HT-29 (cell line): ENCODE results near the gene CLDN9. TPM values are rescaled to one million over a fixed set of nuclear protein-coding genes. Genes with fewer than 3 reads are reported as not detected.
A peak's percentile ranks its signal among the peaks of the same experiment; 100 is the strongest.

Experiments used
- DNase-seq: peaks from one replicate; pipeline ENCODE4 v3.0.0-alpha.2; 2015; ENCODE audit warnings: low spot score
- total RNA-seq: library from RNA; depleted of rRNA; stranded (reverse); fragments of >200 nt; shearing (Covaris generic); gene quantifications from 2 replicates; pipeline ENCODE4 v1.2.3, GENCODE V29; 2014

The CLDN9 gene
- total RNA-seq, 1 experiment from 2014 or later, result 4.7 TPM

DNA sequence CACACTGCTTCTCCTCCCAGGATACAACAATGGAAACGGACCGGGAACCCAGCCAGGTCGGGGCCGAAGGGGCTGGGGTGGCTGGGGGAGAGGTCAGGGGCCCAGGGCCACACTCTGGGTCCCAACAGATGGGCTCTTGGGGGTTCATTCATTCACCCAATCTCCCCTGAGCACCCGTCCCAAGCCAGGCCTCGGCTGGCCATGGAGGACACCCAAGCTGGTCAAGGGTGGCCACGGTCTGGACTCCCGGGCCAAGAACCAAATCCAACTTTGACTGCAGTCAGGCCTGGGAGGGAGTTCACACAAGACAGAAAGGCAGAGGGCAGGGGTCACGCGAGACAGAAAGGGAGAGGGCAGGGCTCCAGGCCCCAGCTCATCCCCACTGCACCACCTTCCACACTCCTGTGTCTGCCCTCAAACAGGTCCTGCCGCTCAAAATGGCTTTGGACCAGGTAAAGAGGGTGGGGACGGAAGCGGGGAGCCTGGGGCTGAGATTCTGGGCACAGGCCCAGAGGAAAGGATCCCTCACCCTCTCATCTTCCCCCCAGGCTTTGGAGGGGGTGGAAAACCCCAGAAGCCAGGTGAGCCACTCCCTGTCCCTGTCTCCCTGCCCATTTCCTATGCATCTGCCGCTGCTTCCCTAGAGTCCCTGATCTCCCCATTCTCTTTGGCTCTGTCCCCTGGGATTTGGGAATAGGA, 20.2 kb upstream of the CLDN9 start:
- peak; percentile 63 for DNase-seq

DNA sequence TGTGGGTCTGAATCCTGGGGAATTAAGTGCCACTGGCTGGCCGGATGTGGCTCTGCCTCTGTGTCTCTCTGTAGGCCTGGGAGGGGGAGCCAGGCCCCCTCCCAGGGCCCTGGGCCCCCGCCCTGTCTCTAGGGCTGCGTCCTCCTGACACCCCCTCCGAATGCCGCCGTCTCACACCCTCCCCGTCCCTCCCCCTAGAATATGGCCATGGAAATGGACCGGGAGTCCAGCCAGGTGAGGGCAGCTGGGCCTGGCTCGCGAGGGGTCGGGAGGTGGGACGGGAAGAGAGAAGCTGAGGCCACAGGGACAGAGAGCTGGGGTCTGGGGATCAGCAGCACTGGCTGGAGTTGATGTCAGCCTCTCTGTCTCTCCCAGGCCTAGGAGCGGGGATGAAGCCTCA, 16.4 kb upstream of the CLDN9 start:
- DNase-seq, result no peak

DNA sequence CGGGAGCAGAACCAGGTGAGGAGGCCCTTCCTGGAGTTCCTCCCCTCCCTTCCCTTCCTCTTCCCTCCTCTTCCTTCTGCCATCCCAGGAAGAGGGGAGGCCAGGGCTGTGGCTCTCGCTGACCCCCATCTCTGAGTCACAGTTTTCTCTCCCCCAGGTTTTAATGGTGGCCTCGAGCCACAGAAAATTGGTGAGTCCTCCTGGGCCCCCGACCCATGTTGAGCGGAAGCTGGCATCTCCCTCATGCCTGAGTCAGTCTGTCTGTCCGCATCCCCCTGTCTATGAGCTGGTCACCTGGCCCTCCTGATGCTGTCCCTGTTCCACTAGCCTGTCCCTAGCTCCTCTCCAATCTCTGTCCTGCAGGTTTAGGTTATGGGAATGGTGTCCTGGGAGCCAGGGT, 12.8 kb upstream of the CLDN9 start:
- no peak for DNase-seq

DNA sequence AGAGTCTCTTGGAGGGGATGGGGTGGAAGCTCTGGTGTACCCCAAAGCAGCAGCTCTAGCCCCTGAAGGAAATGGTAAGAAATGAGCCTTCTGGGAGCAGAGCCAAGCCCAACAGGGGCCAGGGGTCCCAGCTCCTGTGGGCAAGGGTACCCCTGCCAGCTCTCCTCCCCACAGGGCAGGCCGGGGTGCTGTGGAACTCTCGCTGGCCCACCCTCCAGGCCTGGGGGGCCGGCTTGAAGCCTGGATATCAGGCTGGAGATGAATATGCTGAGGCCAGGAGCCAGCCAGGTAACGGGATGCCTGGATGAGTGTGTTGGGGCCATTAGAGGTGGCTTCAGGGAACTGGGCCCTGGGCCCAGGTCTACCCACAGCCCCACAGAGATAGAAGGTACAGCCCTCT, 12.2 kb upstream of the CLDN9 start:
- no peak for DNase-seq

DNA sequence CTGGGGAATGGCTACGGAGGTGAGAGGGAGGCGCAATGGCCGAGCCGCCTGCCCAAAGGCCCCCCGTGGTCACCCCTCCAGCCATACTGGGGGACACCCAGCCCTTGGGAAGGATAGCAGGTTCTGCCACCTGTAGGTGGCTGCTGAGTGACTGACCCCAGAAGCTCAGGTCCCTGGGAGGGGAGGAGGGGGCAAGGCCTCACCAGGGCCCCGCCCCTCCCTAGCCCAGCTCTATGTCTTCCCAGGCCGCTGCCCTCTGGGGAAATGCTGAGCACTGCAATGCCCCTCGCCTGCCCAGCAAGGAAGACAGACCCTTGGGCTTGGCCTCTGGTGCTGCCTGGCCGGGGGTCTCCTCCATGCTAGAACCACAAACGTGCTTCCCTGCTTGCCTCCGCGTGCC, 11.4 kb upstream of the CLDN9 start:
- DNase-seq, result no peak

DNA sequence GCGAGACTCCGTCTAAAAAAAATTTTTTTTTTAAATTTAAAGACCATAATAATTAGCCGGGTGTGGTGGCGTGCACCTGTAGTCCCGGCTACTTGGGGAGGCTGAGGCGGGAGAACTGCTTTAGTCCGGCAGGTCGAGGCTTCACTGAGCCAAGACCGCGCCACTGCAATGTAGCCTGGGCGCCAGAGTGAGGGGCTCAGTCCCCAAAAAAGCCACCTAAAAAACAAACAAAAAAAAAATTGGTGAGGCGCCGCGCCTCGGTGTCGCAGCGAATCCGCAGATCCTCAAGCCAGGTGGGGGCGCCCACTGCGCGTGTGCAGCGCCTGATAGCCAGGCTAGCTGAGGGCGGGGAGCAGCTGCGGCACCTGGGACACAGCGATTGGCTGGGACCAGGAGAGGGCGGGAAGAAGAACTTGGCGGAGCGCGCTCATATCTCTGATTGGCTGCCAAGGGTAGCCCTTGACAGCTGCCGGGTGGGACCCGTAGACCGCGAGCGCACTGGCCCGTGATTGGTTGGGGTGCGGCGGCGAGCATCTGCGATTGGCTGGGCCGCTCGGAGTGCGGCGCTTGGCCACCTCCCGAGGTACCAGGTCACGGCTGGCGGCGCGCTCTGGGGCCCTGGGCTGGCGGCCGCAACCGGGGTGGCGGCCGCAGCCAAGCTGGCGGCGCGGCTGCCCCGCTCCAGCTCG, 9.0 kb upstream of the CLDN9 start:
- peak; percentile 99 for DNase-seq

DNA sequence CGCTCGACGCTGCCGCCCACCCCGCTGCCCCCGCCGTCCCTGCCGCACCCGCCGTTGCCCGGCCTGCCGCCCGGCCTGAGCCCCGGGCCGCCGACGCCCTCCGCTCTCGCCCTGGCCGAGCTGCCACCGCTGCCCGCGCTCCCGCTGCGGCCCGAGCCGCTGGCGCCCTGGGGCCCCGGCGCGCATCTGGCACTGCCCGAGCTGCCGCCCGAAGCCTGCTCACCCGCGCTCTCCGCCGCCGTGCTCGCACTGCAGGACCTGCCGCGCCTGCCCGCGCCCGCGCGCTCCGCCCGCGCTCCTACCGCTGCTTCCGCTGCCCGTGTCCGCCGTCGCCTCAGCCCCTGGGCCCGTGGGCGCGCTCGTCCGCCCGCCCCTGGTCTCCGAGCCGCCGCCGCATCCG, 8.4 kb upstream of the CLDN9 start:
- DNase-seq, result peak; percentile 56

DNA sequence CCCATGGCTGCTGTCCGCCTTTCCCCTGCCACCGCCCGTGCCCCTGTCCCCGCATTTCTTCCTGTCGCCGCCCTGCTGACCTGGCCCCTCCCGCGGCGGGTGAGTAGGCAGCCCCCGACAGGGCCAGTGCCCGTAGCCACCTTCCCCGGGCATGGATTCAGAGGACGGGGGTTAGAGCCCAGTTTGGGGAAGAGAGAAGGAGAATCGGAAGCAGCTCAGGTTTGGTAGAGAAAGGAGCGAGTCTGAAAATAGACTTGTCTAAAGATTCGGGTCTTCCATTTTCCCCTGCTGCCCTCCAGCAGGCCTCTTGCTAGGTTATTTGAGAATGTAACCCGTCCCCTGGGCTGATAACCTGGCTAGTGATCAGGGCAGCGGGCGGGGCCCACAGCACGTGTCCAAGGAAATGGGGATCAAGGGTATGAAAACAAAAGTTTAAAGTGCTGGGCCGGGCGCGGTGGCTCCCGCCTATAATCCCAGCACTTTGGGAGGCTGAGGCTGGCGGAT, 7.9 kb upstream of the CLDN9 start:
- DNase-seq, result peak; percentile 65

DNA sequence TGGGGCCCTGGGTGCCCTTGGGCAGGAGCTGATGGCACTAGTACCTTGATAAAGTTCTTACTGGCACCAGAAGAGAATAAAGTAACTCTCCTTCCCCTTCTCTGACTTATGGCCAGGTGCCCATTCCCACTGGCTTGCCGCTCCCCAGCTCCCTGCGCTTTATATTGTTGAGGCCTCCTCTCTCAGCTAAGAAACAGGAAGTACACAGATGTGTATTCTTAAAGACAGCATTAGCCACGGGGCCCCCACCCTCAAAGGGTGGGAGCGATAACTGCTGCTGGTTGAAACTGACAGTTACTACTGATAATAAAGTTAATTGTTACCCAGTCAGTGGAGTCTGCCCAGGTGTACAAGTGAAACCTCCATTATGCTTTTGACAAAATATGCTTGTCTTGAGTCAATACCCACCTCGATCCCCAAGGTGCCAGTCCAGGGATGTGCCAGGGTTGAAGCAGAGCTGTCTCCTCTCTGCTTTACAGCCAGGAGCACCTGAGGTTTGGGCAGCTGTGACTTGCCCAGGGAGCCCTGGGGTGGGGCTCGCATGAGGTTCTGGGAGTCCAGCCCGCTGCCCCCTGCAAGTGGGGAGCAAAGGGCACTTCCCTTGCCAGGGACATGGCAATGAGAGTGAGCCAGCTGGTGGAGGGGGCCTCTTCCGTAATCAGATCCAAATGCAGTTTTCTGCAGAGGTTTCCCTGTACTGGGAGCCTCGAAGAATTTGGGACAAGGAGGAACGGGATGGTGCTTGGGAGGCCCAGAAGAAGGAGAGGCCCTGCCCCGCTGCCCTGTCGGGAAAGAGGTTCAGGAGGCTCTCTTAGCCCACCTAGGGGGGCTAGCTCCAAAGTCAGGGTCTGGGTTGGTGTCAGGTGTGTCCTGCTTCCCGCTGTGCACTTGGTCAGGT, 5.4 kb upstream of the CLDN9 start:
- DNase-seq, result peak; percentile 71

DNA sequence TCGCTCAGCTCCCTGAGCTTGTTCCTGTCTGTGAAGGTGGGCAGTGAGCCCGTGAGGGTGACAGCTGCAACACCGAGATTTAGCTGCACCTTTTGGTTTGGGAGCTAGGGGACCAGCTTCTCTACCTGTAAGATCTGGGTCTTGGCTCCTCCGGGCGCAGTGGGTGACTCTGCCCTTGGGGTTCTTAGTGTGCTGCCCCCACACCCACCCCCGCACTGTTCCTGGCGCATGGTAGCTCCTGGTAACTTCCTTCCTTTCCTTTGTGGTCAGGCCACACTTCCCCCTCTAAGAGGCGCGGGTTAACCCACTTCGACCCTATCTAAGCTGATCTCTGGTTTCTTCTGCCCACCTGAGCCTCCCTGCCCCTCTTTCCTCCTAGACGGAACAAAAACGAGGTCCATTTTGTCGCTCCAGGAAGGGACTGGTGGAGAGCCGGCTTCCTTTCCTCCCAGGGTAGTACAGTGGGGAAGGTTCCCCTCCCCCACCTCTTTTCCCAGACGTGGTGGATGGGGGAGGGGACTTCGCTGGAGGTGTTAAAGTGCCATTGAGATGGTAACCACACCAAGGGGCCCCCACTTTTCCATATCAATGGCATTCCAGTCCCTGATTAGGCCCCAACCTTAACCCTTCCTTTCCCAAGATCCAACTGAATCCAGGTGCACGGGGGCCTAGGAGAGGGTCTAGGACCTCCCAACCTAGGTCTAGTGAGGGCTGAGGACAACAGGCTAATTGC, 4.6 kb upstream of the CLDN9 start:
- peak; percentile 32 for DNase-seq

DNA sequence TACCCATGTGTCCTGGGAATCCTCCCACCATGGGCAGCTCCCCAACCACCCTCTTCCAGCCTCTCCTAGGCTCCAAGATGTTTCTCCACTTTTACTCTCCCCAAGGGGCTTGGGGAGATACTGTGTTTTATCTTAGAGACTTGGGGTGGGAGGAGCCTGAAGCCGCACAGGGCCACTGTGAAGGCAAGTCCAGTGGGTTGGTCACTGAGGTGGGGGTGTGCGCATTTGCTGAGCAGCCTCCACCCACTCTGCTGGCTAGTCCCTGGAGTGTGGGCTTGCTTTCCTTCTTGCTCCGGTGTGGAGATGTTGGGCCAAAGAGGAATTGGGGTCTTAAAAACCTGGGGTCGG, 4.1 kb upstream of the CLDN9 start:
- no peak for DNase-seq

DNA sequence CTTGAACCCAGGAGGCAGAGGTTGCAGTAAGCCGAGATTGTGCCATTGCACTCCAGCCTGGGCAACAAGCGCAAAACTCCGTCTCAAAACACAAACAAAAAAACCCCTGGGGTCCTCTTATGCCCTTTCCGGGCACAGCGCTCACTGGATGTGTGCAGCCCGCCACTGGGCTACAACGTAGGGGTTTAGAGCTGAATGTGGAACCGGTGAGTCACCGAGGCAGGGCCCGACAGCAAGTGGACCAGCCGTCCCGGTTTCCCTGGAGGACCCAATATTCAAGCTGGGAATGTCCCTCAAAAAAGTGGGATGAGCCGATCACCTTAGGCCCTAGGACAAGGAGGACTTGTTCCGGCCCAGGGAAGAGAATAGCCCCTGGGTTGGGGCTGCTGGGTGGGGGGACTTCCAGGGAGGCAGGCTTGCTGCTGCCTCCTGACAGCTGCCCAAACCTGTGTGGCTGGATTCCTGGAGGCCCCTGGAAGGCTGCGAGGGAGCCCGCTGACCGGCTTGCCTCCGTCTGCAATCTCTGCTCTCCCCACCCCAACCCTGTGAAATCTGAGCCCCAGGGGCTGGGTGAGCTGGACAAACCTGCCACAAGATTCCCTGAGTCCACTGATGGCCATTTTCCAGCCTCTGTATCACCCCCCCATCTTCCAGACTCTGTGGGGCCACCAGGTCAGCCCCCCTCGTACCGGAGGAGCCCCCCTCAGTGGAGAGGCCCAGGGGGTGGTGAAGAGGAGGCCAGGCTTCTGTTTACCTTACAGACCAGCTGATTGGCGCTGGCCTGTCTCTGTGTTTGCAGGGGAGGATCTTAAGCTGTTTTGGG, 2.9 kb upstream of the CLDN9 start:
- DNase-seq, result peak; percentile 92

DNA sequence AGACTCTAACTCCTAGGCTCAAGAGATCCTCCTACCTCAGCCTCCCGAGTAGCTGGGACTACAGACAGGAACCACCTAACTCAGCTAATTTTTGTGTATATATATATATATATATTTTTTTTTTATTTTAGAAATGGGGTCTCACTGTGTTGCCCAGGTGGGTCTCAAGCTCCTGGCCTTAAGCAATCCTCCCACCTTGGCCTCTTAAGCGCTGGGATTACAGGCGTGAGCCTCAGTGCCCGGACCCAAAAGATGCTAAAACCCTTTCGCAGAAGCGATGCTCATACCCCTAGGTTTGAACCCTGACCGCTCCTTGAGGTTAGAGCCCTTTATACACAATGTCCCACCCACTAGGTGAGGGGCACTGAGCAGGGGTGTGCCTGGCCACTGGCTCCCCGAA, 2.2 kb upstream of the CLDN9 start:
- DNase-seq, result no peak

DNA sequence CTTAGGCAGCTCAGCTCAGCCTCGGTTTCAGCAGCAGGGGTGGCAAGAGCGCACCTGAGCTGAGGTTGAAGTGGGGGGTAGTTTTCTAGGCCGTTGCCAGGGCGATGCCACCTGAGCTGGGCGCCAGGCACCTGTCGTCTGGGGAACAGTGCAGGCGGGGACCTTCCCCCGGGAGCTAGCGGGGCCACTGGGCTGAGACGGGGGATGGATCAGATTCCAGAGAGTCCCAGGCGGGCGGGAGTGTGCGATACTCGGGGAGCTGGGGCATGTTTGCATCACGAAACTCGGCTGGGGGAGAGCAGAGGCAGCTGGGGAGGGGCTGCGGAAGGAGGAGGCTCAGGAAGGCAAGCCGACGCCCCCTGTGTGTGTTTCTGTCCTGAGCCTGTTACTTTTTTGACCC, 477 bp upstream of the CLDN9 start:
- peak; percentile 33 for DNase-seq

DNA sequence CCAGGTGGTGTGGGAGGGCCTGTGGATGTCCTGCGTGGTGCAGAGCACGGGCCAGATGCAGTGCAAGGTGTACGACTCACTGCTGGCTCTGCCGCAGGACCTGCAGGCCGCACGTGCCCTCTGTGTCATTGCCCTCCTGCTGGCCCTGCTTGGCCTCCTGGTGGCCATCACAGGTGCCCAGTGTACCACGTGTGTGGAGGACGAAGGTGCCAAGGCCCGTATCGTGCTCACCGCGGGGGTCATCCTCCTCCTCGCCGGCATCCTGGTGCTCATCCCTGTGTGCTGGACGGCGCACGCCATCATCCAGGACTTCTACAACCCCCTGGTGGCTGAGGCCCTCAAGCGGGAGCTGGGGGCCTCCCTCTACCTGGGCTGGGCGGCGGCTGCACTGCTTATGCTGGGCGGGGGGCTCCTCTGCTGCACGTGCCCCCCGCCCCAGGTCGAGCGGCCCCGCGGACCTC, 798 bp downstream of the CLDN9 start:
- DNase-seq, result peak; percentile 20

DNA sequence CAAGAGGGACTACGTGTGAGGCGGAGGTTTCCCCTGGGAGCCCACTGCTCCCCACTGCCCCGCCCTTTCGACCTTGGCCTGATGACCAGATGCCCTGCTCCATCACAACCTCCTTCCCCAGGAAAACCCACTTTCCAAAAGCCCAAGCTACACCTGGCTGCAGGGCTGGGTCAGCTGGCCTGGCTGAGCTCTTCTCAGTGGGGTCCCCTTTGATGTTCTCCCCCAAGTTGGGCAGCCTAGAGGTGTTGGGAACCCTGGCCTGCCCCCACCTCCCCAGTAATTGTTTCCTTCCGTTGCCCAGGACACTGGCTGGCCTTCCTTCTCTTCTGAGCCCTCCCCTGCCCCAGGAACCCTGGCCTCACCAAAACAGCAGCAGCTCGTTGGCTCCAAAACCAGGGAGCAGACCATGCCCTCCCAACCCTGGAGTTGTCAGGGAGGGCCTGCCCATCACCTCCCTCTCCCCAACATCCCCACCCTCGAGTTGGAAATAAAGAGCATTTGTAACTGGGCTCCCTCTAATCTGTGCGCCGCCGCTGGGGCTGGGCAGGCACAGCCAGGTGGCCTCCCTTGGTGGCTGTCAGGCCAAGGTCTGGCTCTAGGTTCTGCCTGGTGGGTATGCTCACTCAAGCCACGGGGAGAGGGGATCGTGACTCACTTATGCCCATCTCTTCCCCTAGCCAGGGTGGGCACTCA, 1.4 kb downstream of the CLDN9 start:
- no peak for DNase-seq

DNA sequence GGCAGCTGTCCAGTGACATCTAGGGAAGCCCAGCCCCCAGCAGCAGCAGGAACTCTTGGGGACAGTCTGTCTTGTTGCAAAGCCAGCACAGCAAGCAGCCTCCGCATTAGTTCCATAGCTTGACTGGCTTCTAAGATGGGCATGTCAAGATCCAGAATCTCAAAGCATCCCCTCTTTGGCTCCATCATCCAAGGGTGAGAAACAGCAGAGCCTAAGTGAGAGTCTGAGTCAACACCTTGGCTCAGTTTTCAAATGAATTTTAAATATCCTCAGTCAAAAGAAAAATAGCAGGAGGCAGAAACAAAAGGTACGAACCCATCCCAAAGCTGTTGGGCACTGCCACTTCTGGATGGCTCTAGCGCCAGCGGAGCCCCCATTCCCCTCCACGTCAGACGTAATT, 2.2 kb downstream of the CLDN9 start:
- no peak for DNase-seq

DNA sequence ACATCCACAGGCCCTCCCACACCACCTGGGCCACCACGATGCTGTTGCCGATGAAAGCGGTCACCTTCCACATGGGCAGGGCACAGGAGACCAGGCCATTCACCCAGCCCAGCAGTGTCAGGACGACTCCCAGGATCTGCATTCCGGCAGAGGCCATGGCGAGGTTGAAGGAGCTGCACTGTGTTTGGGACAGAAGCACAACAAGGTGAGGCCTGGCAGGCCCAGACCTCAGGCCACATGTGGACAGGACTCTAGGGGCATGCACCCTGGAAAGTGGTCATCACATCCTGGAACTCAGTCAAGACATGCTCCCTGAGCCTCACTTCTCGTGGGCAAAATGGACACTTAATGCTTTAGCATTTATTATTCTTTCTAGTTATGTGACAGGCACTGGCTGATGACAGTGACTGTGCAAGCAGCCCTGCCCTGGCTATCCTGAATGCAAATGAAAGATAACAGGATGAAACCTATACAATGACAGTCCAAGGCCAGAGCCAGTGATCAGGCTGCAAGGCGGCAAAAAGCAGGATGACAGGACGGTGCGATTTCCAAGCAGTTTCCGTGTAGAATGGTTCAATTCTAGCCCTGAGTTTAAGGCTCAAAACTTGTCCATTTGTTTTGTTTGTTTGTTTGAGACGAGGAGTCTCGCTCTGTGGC, 3.3 kb downstream of the CLDN9 start:
- DNase-seq, result no peak

DNA sequence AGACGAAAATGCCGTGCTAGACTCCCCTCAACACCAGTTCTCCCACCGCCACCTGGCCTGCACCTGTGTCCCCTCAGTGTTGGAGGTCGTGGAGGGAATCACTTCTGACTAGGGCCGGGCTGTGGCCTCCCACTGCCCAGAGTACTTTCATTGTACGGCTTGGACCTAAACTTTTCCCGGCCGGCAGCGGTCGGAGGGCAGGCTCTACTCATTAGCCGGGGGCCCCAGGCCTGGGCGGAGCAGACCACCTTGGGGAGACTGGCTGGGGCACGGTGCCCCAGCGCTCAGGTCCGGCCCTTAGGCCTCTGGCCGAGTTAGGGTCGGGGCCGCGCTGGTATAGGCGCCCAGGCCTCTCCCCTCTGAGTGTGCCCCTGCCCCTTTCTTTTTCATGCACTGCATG, 4.6 kb downstream of the CLDN9 start:
- no peak for DNase-seq
